Ishikawa (cell line): Measurements from ENCODE around the gene CHTF18.

ENCODE experiments used
- CREB1 ChIP-seq: IDR thresholded peaks from 2 replicates; pipeline ENCODE4 v1.6.1; 2012; ENCODE audit warnings: low read depth
- REST ChIP-seq: IDR thresholded peaks from 2 replicates; pipeline ENCODE4 v1.6.1; 2012; ENCODE audit warnings: low read depth, mild to moderate bottlenecking
- TCF12 ChIP-seq: IDR thresholded peaks from 2 replicates; pipeline ENCODE4 v1.6.1; 2012; ENCODE audit warnings: low read depth
- TF ChIP-seq, protein P1 (sequence below): IDR thresholded peaks from 2 replicates; pipeline ENCODE4 v1.6.1; 2012

DNA sequence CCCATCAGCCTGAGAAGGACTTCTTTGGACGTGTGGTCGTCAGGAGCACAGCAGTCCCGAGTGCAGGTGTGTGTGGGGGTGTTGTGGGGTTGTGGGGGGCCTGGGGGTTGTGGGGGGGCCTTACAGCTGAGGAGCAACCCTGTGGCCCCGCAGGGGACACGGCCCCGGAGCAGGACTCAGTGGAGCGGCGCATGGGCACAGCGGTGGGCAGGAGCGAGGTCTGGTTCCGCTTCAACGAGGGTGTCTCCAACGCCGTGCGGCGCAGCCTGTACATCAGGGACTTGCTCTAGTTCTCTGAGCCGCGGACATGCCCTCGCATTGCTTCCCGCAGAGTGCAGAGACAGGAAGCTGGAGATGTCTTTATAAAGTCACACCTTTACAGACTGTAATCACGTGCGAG lies 9.3 kb downstream of the CHTF18 start:
- TF ChIP-seq, protein P1, sequence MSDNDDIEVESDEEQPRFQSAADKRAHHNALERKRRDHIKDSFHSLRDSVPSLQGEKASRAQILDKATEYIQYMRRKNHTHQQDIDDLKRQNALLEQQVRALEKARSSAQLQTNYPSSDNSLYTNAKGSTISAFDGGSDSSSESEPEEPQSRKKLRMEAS: no peak
- TF ChIP-seq TCF12 (no peak), CREB1 (no peak), REST (no peak)
